ENCODE measurements around the gene RPP25. TPM values are rescaled to one million over a fixed set of nuclear protein-coding genes. Genes with fewer than 3 reads are reported as not detected.
A peak's percentile ranks its signal among the peaks of the same experiment; 100 is the strongest.

Gene RPP25
- total RNA-seq, 1 experiment from 2014 or later = 14.9 TPM

- no peaks in the 10 kb centered on the region for H3K9me3 Mint-ChIP-seq (ENCODE audit: low read depth, unreplicated experiment)
- H3K27ac Mint-ChIP-seq (ENCODE audit: unreplicated experiment) = no peak overlapping the region
- H3K4me3 Mint-ChIP-seq (ENCODE audit: low read depth, unreplicated experiment) = no peak overlapping the region
- TF ChIP-seq CTCF (IDR thresholded peaks at IDR 0.05; ENCODE audit: unreplicated experiment) = no peak
- H3K27me3 Mint-ChIP-seq (ENCODE audit: unreplicated experiment) = no peaks in the 10 kb centered on the region
- intact Hi-C loops (cut with micrococcal nuclease; ENCODE audit: unreplicated experiment) = no loop called here
- CTCF ChIA-PET = interaction anchor here (0.9 kb wide), 1 partner anchor 35 kb away, joined by 6 read pairs; the partner anchor contains the start of gene SCAMP2
- H3K36me3 Mint-ChIP-seq (ENCODE audit: insufficient read depth, unreplicated experiment) = peaks cover 29% of the 10 kb centered on the region
- BruUV-seq (replicated peaks) = no TSS peak
- H3K4me1 Mint-ChIP-seq (ENCODE audit: low read depth, unreplicated experiment) = peaks cover 13% of the 10 kb centered on the region
- DNase-seq = no peak
These were observed 47.9 kb downstream of the RPP25 start for GRCh38 chr15:74908635-74909034.

- no peak for DNase-seq
- H3K27ac Mint-ChIP-seq (ENCODE audit: unreplicated experiment) = peak overlapping the region; percentile 44
- peaks cover 30% of the 10 kb centered on the region for H3K36me3 Mint-ChIP-seq (ENCODE audit: insufficient read depth, unreplicated experiment)
- H3K4me3 Mint-ChIP-seq (ENCODE audit: low read depth, unreplicated experiment) = peak overlapping the region; percentile 83
- H3K9me3 Mint-ChIP-seq (ENCODE audit: low read depth, unreplicated experiment) = no peaks in the 10 kb centered on the region
- H3K27me3 Mint-ChIP-seq (ENCODE audit: unreplicated experiment) = no peaks in the 10 kb centered on the region
- TF ChIP-seq CTCF (IDR thresholded peaks at IDR 0.05; ENCODE audit: unreplicated experiment) = no peak
- CTCF ChIA-PET = interaction anchor here (0.7 to 1.9 kb wide), 6 partner anchors 17 to 1544 kb away, joined by 3 to 5 read pairs (median 4); partner anchors contain the start of genes MPI and RPP25
- intact Hi-C loops (cut with micrococcal nuclease; ENCODE audit: unreplicated experiment) = no loop called here
- H3K4me1 Mint-ChIP-seq (ENCODE audit: low read depth, unreplicated experiment) = peaks cover 13% of the 10 kb centered on the region
- TSS peak; percentile 38 for BruUV-seq (replicated peaks)
These were observed 49.3 kb downstream of the RPP25 start for GRCh38 chr15:74907163-74907870.

GRCh38 chr15:74906450-74907162, 50.0 kb downstream of the RPP25 start, which contains the start of gene FAM219B:
FAM219B (minus strand) TSS chr15:74906851; CDS start chr15:74906800, 51 bp downstream.
- H3K4me1 Mint-ChIP-seq (ENCODE audit: low read depth, unreplicated experiment) = peaks cover 13% of the 10 kb centered on the region
- peak within 1 kb of the TSS; percentile 83 for H3K4me3 Mint-ChIP-seq (ENCODE audit: low read depth, unreplicated experiment)
- intact Hi-C loops (cut with micrococcal nuclease; ENCODE audit: unreplicated experiment) = no loop called here
- peak within 1 kb of the TSS; percentile 58 for H3K27ac Mint-ChIP-seq (ENCODE audit: unreplicated experiment)
- peaks cover 37% of the 10 kb centered on the region for H3K36me3 Mint-ChIP-seq (ENCODE audit: insufficient read depth, unreplicated experiment)
- BruUV-seq (replicated peaks) = no TSS peak
- CTCF ChIA-PET = interaction anchor here (0.7 to 1.9 kb wide), 10 partner anchors 17 to 401 kb away, joined by 3 to 5 read pairs (median 4); partner anchors contain the start of genes MPI and RPP25
- TF ChIP-seq CTCF (IDR thresholded peaks at IDR 0.05; ENCODE audit: unreplicated experiment) = no peak
- H3K27me3 Mint-ChIP-seq (ENCODE audit: unreplicated experiment) = no peaks in the 10 kb centered on the region
- no peaks in the 10 kb centered on the region for H3K9me3 Mint-ChIP-seq (ENCODE audit: low read depth, unreplicated experiment)
- peak; percentile 95 for DNase-seq

DNA sequence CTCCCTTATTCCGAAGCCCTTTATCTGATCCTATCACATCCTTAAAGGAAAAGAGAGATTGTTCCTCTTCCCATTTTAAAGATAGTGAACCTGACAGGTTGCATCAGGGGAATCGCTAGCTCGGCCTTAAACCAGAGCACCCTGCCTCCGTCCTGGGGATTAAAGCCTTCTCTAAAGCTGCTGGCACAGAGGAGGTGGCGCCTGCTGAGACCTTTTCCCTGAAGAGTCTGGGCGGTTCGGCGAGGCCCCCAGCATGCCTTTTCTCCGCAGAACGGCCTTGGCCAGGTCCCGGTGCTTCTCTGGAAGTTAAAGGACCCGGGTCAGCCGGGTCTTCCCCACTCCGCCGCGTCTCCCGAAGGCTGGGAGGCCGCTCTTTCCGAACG, 50.5 kb downstream of the RPP25 start:
- no peak for TF ChIP-seq CTCF (IDR thresholded peaks at IDR 0.05; ENCODE audit: unreplicated experiment)
- H3K4me1 Mint-ChIP-seq (ENCODE audit: low read depth, unreplicated experiment) = peaks cover 13% of the 10 kb centered on the region
- no peaks in the 10 kb centered on the region for H3K27me3 Mint-ChIP-seq (ENCODE audit: unreplicated experiment)
- peaks cover 38% of the 10 kb centered on the region for H3K36me3 Mint-ChIP-seq (ENCODE audit: insufficient read depth, unreplicated experiment)
- DNase-seq = no peak
- CTCF ChIA-PET = interaction anchor here (0.7 to 1.9 kb wide), 10 partner anchors 16 to 402 kb away, joined by 3 to 5 read pairs (median 4); partner anchors contain the start of genes MPI and RPP25
- intact Hi-C loops (cut with micrococcal nuclease; ENCODE audit: unreplicated experiment) = no loop called here
- no TSS peak for BruUV-seq (replicated peaks)
- peak overlapping the region; percentile 58 for H3K27ac Mint-ChIP-seq (ENCODE audit: unreplicated experiment)
- H3K9me3 Mint-ChIP-seq (ENCODE audit: low read depth, unreplicated experiment) = no peaks in the 10 kb centered on the region
- peak overlapping the region; percentile 83 for H3K4me3 Mint-ChIP-seq (ENCODE audit: low read depth, unreplicated experiment)

Other genes with a start within 250 kb of the RPP25 start
- 3.0 and 3.4 TPM in 2 replicates for gene CYP1A1, start 231.2 kb downstream of the RPP25 start, total RNA-seq (2022)
- gene CYP1A2, start 207.9 kb downstream of the RPP25 start, total RNA-seq (2022) = not detected in 2 replicates
- 82.6 and 85.1 TPM in 2 replicates for gene CSK, start 174.7 kb downstream of the RPP25 start, total RNA-seq (2022)
- gene LMAN1L, start 143.9 kb downstream of the RPP25 start, total RNA-seq (2022) = 0.35 and 1.1 TPM in 2 replicates
- 0.21 and 0.29 TPM in 2 replicates for gene CPLX3, start 130.1 kb downstream of the RPP25 start, total RNA-seq (2022)
- gene ULK3, start 113.6 kb downstream of the RPP25 start, total RNA-seq (2022) = 33.8 and 42.2 TPM in 2 replicates
- 114 and 115 TPM in 2 replicates for gene SCAMP2, start 83.4 kb downstream of the RPP25 start, total RNA-seq (2022)
- 63.3 and 76.1 TPM in 2 replicates for gene MPI, start 66.7 kb downstream of the RPP25 start, total RNA-seq (2022)
- gene FAM219B, start 49.9 kb downstream of the RPP25 start, total RNA-seq (2022) = 48.1 and 56.2 TPM in 2 replicates
- 272 and 280 TPM in 2 replicates for gene COX5A, start 18.7 kb downstream of the RPP25 start, total RNA-seq (2022)
- gene SCAMP5, start 38.8 kb upstream of the RPP25 start, total RNA-seq (2022) = 10.7 and 13.6 TPM in 2 replicates
- 23.4 and 24.4 TPM in 2 replicates for gene PPCDC, start 66.8 kb upstream of the RPP25 start, total RNA-seq (2022)
- 77.2 and 86.5 TPM in 2 replicates for gene C15orf39, start 245.1 kb upstream of the RPP25 start, total RNA-seq (2022)

All from Calu3 (cell line).